Measurements from ENCODE around the gene GSN. TPM values are rescaled to one million over a fixed set of nuclear protein-coding genes. Genes with fewer than 3 reads are reported as not detected.
"Not testable (repeated sequence)": the region's sequence is repeated elsewhere in the genome, so short reads cannot be mapped to it uniquely, and the experiment has no call there.

The GSN gene
- total RNA-seq, 2 donors from 2014 or later, result 57.0 to 77.2 TPM

- Mint-ChIP-seq H3K27ac (peak overlapping the region; percentile 76), H3K27me3 (ENCODE audit: insufficient read depth) (peaks cover 4% of the 10 kb centered on the region), H3K4me1 (peaks cover 40% of the 10 kb centered on the region), H3K4me3 (no peak overlapping the region), H3K36me3 (ENCODE audit: low read depth) (no peaks in the 10 kb centered on the region), H3K9me3 (no peaks in the 10 kb centered on the region)
- Histone ChIP-seq H3K4me3 (ENCODE audit: low read length) (no peak overlapping the region), H3K4me1 (ENCODE audit: control insufficient read depth, insufficient read depth, low read length) (peaks cover 22% of the 10 kb centered on the region), H3K36me3 (ENCODE audit: control insufficient read depth, insufficient read depth, low read length) (no peaks in the 10 kb centered on the region), H3K9me3 (ENCODE audit: control insufficient read depth, low read length) (no peaks in the 10 kb centered on the region), H3K27ac (ENCODE audit: low read depth, low read length) (peak overlapping the region; percentile 82), H3K9ac (ENCODE audit: extremely low read depth, low read length, poor library complexity, severe bottlenecking) (peak overlapping the region; percentile 24), H3K27me3 (ENCODE audit: control insufficient read depth, insufficient read depth, low read length, poor library complexity, severe bottlenecking) (no peaks in the 10 kb centered on the region)
- 89 to 91% methylated on average over 4 to 7 of the region's 7 CpGs for WGBS, 2 experiments (ENCODE audit: insufficient coverage in 1 of 2, insufficient read length in 1 of 2)
- no peak for DNase-seq
- no peak for TF ChIP-seq CTCF (conservative IDR thresholded peaks at IDR 0.05)
Observed at GRCh38 chr9:121289772-121290370, 21.9 kb downstream of the GSN start.

- peaks cover 22% of the 10 kb centered on the region for H3K4me1 ChIP-seq (ENCODE audit: control insufficient read depth, insufficient read depth, low read length)
- H3K4me1 Mint-ChIP-seq, result peaks cover 34% of the 10 kb centered on the region
- not testable (repeated sequence) for H3K27me3 ChIP-seq (ENCODE audit: control insufficient read depth, insufficient read depth, low read length, poor library complexity, severe bottlenecking); H3K27me3 Mint-ChIP-seq (ENCODE audit: insufficient read depth); H3K27ac ChIP-seq (ENCODE audit: low read depth, low read length); H3K4me3 Mint-ChIP-seq; H3K9me3 Mint-ChIP-seq; H3K36me3 Mint-ChIP-seq (ENCODE audit: low read depth); H3K9ac ChIP-seq (ENCODE audit: extremely low read depth, low read length, poor library complexity, severe bottlenecking); H3K4me3 ChIP-seq (ENCODE audit: low read length); H3K36me3 ChIP-seq (ENCODE audit: control insufficient read depth, insufficient read depth, low read length); H3K9me3 ChIP-seq (ENCODE audit: control insufficient read depth, low read length); H3K27ac Mint-ChIP-seq
- peak; percentile 18 for DNase-seq
- WGBS, 2 experiments (ENCODE audit: insufficient coverage in 1 of 2, insufficient read length in 1 of 2), result 91 to 93% methylated on average over 3 to 4 of the region's 4 CpGs
Observed at GRCh38 chr9:121291536-121291935, 23.6 kb downstream of the GSN start.

GRCh38 chr9:121292051-121292450 is 24.1 kb downstream of the GSN start:
- Mint-ChIP-seq H3K36me3 (ENCODE audit: low read depth) (no peaks in the 10 kb centered on the region), H3K4me1 (peaks cover 31% of the 10 kb centered on the region), H3K27ac (no peak overlapping the region), H3K4me3 (no peak overlapping the region), H3K9me3 (no peaks in the 10 kb centered on the region), H3K27me3 (ENCODE audit: insufficient read depth) (no peaks in the 10 kb centered on the region)
- no peaks in the 10 kb centered on the region for H3K9me3 ChIP-seq (ENCODE audit: control insufficient read depth, low read length)
- no peak overlapping the region for H3K4me3 ChIP-seq (ENCODE audit: low read length)
- H3K27ac ChIP-seq (ENCODE audit: low read depth, low read length), result no peak overlapping the region
- WGBS, 2 experiments (ENCODE audit: insufficient coverage in 1 of 2, insufficient read length in 1 of 2), result 86% methylated on average over 1 of the region's 1 CpG; no CpG with 5 or more reads in 1 of the 2 experiments
- H3K4me1 ChIP-seq (ENCODE audit: control insufficient read depth, insufficient read depth, low read length), result peaks cover 21% of the 10 kb centered on the region
- no peaks in the 10 kb centered on the region for H3K36me3 ChIP-seq (ENCODE audit: control insufficient read depth, insufficient read depth, low read length)
- peak; percentile 30 for DNase-seq
- TF ChIP-seq CTCF (conservative IDR thresholded peaks at IDR 0.05), result no peak
- no peak overlapping the region for H3K9ac ChIP-seq (ENCODE audit: extremely low read depth, low read length, poor library complexity, severe bottlenecking)
- no peaks in the 10 kb centered on the region for H3K27me3 ChIP-seq (ENCODE audit: control insufficient read depth, insufficient read depth, low read length, poor library complexity, severe bottlenecking)

DNA sequence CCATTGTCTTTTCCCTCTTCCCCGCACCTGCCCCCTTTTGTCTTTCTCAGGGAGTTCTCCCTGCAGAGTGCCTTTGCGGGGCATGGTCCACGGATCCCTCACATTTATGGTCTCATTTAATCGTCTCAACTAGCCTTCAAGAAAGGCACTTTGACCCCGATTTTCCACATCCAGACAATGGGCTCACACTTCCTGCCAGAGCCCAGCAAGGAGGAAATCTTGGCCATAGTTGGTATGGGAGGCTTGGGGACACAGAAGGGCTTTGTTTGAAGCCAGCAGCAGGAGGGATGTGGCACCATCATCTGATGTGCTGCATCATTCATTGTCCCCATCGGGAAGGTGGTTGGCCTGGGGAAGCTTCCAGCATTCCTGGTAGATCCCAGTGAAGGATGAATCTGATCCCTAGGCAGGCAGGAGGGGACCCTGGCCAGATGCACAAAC is 24.9 kb downstream of the GSN start:
- no peaks in the 10 kb centered on the region for H3K9me3 ChIP-seq (ENCODE audit: control insufficient read depth, low read length)
- H3K4me1 Mint-ChIP-seq, result peaks cover 29% of the 10 kb centered on the region
- H3K27me3 Mint-ChIP-seq (ENCODE audit: insufficient read depth), result no peaks in the 10 kb centered on the region
- no peak overlapping the region for H3K9ac ChIP-seq (ENCODE audit: extremely low read depth, low read length, poor library complexity, severe bottlenecking)
- no peaks in the 10 kb centered on the region for H3K9me3 Mint-ChIP-seq
- DNase-seq, result no peak
- peak; percentile 3 for TF ChIP-seq CTCF (conservative IDR thresholded peaks at IDR 0.05)
- peaks cover 19% of the 10 kb centered on the region for H3K4me1 ChIP-seq (ENCODE audit: control insufficient read depth, insufficient read depth, low read length)
- H3K27ac Mint-ChIP-seq, result no peak overlapping the region
- WGBS, 2 experiments (ENCODE audit: insufficient coverage in 1 of 2, insufficient read length in 1 of 2), result 78 to 80% methylated on average over 5 to 6 of the region's 6 CpGs
- no peak overlapping the region for H3K27ac ChIP-seq (ENCODE audit: low read depth, low read length)
- no peak overlapping the region for H3K4me3 Mint-ChIP-seq
- no peak overlapping the region for H3K4me3 ChIP-seq (ENCODE audit: low read length)
- H3K27me3 ChIP-seq (ENCODE audit: control insufficient read depth, insufficient read depth, low read length, poor library complexity, severe bottlenecking), result no peaks in the 10 kb centered on the region
- H3K36me3 Mint-ChIP-seq (ENCODE audit: low read depth), result no peaks in the 10 kb centered on the region
- H3K36me3 ChIP-seq (ENCODE audit: control insufficient read depth, insufficient read depth, low read length), result no peaks in the 10 kb centered on the region

Measured in endodermal cell (in vitro differentiated cells).